Hypothalamus (tissue), 51 donors: ENCODE measurements around the gene ENPP7.
"Not testable (repeated sequence)": the region's sequence is repeated elsewhere in the genome, so short reads cannot be mapped to it uniquely, and the experiment has no call there.

Experiments
- DNase-seq, 51 donors: peaks; one replicate each; lab custom pipeline; 2025; lab: John Stamatoyannopoulos, UW

ENPP7 gene

DNA sequence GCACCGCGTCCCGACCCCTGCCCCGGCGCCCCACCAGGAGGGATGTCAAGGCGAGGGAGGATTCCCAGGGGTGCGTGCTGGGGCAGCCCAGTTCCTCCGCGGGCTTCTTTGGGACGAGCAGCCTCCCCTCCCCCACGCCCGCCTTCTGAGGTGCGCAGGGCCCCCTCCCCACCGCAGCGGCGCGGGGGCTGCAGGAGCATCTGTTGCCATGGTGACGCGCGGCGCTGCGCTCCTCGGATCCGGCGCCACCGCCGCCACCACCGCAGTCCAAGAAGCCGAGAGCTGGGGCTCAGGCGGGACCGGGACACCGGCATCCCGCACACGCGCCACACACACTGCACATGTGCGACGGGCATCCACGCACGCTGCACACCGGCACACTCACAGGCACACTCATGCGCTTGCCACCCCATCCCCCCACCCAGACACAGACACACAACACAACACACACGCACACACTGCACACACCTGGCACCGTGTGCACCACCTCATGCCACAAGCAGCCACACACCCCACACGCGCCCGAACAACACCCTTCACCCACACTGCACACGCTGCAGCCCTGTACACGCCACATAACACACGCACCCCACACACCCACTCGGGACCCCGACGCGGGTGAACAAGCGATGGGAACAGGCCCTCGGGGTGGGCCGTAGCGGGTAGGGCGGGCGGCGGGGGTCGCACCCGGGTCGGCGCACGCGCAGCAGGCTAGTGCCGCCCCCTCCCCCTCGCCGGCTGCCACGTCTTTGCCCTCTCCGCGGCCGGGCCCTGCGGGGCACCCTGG lies 17.0 kb downstream of the ENPP7 start:
- DNase-seq = peak in 7 of 51 donors; percentile 13 to 48 (median 25)

DNA sequence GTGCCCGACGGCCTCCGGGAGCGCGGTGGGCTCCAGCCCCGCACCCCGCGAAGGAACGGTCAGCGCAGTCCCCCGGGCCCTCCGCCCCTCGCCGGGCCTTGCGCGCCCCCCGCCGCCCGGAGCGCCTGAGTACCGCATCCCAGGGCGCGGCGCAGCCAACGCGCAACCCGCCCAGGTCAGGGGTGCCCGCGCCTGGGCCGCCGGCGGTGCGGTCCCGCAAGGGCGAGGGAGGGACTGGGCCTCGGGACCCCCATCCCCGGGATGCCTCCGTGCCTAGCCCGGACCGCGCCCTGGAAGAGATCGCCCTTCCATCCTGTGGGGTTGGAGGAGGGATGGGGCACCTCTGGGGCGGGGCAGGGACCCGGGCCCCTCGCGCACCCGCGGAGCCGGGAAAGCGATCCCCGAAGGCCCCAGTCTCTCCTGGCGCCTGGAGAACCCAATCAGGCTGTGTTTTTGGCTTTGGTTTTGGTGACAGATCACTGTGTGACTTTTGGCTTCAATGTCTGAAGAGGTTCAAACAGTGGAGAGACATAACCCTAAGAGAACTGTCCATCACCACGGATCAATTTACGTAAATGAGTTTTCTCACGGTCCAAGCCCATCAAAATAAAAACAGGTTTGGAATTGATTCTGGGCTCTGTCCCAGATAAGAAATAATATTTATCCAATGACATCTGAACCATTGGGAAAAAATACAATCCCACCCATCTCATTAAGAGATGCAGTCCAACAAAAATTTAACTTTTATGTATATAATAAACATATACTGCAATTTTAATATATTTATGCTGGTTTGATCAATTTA lies 17.8 kb downstream of the ENPP7 start:
- no peak for DNase-seq

- no peak for DNase-seq
These were observed 18.5 kb downstream of the ENPP7 start for GRCh38 chr17:79749156-79749815.

GRCh38 chr17:79749958-79750357 lies 19.2 kb downstream of the ENPP7 start:
- no peak for DNase-seq

GRCh38 chr17:79750650-79751545 lies 20.2 kb downstream of the ENPP7 start:
- no peak for DNase-seq

DNA sequence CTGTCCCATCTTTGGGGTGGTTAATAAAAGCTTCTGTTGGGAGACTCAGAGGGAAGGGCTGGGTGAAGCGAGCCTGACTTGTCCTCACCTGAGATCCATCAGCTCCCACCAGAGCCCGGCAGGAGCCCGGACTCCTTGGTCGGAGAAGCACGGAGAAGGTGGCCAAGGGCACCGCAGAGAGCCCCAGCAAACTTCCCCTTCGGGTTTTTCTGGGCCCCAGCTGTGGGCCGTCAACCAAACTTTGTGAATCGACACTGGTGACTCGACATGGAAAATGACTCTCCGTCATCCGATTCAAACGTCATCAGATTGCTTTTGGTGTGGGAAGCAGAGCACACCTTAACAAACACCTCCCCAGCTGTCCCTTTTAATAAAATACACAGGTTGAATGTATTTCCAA lies 21.4 kb downstream of the ENPP7 start:
- DNase-seq = no peak

GRCh38 chr17:79754370-79754769 lies 23.6 kb downstream of the ENPP7 start:
- DNase-seq = no peak

DNA sequence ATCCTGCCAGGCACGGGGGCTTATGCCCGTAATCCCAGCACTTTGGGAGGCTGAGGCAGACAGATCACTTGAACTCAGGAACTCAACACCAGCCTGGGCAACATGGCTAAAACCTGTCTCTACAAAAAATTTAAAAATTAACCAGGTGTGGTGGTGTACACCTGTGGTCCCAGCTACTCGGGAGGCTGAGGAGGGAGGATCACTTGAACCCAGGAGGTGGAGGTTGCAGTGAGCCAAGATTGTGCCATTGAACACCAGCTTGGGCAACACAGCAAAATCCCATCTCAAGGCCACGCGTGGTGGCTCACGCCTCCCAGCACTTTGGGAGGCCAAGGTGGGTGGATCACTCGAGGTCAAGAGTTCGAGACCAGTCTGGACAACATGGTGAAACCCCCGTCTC lies 24.2 kb downstream of the ENPP7 start:
- not testable (repeated sequence) for DNase-seq

DNA sequence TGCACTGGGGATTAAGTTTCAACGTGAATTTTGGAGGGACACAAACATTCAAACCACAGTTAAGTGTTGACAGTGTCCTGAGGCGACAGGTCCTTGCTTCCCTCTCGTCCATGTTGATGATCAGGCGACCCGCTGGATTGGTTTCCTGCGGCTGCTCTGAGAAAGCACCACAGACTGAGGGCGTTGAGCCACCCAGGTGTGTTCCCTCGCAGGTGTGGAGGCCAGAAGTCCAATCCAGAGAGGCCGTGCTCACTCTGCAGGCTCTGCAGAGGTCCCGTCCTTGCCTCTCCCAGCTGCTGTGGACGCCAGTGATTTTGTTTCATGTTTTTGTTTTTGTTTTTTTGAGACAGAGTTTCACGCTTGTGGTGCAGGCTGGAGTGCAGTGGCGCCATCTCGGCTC lies 24.8 kb downstream of the ENPP7 start:
- no peak for DNase-seq

GRCh38 chr17:79757140-79757745 lies 26.5 kb downstream of the ENPP7 start:
- no peak for DNase-seq

- no peak for DNase-seq
These were observed 27.5 kb downstream of the ENPP7 start for GRCh38 chr17:79758271-79758670.

DNA sequence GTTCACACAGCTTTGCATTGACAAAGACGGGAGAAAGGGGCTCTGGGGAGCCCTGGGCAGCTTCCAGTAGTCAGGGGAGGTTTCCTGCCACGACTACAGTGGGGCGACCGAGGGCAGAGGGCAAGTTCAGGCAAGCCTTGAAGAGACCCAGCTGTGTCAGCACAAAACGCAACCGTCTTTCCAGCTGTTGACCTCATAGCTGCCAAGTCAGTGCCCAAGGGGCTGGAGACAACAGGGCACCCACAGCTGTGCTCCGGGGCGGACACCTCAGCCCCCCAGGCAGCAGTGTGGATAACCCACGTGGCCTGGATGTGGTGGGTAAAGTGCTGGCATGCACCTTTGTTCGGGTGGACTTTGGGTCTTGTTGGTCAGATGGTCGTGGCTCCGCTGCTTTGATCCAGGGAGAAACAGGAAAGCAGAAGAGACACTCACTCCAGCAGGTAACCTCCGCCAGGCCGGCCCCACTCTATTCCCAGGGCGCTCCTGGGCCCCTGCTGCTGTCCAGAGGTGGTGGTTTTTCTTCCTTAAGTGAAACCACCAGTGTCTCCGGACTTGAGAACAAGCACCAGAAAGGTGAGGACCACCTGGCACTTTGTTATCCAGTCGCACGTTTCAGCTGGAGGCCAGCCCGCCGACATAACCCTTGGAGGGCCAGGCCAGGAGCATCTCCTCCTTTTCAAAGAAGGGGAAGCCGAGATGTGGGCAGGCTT lies 29.6 kb downstream of the ENPP7 start:
- DNase-seq = no peak

DNA sequence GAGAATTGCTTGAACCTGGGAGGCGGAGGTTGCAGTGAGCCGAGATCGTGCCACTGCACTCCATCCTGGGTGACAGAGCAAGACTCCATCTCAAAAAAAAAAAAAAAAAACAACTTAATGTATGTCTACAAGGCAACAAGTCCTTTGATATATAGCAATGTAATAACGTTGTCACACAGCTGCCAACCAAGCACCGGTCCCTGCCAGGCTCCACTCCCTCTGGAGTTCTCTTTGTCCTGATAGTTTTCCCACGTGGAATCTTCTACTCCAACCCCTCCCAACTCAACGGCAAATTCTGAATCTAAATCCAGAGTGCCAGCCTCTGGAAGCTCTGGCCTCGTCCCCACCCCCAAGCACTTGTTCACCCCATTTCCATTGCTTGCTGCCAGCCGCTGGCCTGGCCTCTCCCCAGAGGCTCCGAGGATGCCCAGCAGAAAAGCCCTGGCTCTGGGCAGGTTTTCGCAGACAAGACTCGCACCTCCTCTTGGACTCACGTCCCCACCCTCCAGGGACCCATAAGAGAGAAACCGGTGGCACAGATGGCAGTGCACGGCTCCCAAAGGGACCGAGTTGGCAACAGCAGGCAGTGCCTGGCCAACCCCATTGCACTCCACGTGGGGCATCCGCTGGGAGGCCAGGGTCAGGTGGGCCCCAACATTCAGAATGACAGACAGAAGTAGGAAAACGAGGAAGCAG lies 31.3 kb downstream of the ENPP7 start:
- no peak for DNase-seq

GRCh38 chr17:79765708-79766107 lies 35.0 kb downstream of the ENPP7 start:
- no peak for DNase-seq

DNA sequence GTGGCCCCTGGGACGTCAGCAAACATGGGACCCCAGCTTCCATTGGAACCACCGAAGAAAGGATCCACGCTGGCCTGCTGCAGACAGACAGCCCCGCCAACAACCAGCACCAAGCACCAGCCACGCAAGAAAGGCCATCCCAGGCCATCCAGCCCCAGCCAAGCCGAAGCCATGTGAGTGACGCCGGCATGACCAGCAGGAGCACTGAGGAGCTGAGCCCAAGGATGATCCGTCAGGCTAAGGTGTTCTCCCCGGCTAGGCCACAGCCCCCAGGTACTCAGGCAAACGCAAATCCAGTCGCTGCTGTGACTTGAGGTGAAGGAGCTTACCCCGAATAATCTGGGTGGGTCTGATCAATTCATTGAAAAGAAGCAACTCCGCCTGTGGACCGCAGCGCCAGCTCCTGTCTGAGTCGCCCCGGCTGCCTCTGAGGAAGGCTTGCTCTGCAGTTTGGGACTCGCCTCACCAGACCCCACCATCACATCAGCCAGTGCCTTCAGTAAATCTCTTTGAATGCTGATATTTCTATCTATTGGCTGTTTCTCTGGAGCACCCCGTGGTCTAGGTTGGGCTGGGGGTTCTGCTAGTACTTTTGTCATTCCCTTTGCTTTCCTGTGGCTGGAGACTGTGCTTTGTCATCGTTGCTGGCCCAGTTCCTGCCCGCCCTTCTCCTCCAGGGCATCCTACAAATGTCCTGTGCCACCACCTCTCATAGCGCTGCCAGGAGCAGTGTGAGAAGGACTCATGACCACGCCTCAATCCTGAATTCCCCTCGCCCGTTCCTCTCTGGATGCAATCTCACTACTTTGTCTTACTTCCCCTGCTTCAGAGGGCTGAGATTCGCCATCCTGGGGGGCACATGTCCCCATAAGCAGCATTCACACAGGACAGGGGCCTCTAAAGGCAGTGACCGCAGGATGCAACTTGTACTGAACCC lies 39.1 kb downstream of the ENPP7 start:
- DNase-seq = no peak

- DNase-seq = no peak
These were observed 40.5 kb downstream of the ENPP7 start for GRCh38 chr17:79771276-79771675.

GRCh38 chr17:79772726-79773125 lies 42.0 kb downstream of the ENPP7 start:
- not testable (repeated sequence) for DNase-seq

- DNase-seq = no peak
These were observed 43.8 kb downstream of the ENPP7 start for GRCh38 chr17:79774561-79774975.
